HG02943 (cell line): ENCODE data around the gene KRT16.
"Not testable (repeated sequence)": the region's sequence is repeated elsewhere in the genome, so short reads cannot be mapped to it uniquely, and the experiment has no call there.

Source experiments
- ATAC-seq: cut with Tn5 transposase; IDR thresholded peaks from one replicate; pipeline ENCODE4 v1.9.1; 2021; ENCODE audit warnings: mild to moderate bottlenecking, low read depth, moderate library complexity; ENCODE audit not compliant: unreplicated experiment

KRT16 gene

GRCh38 chr17:41612376-41613160 is at the start of gene KRT16:
Gene KRT16, minus strand, starts transcription at chr17:41612767. Its CDS starts 79 bp downstream, at chr17:41612688.
- not testable (repeated sequence) for ATAC-seq

- no peak for ATAC-seq
Observed at GRCh38 chr17:41660221-41660711, 47.7 kb upstream of the KRT16 start.

GRCh38 chr17:41659427-41660212 is 47.1 kb upstream of the KRT16 start:
- ATAC-seq: no peak

GRCh38 chr17:41658846-41659245 is 46.3 kb upstream of the KRT16 start:
- no peak for ATAC-seq

GRCh38 chr17:41657936-41658335 is 45.4 kb upstream of the KRT16 start:
- ATAC-seq: no peak

GRCh38 chr17:41657176-41657754 is 44.7 kb upstream of the KRT16 start:
- ATAC-seq: no peak

- no peak for ATAC-seq
Observed at GRCh38 chr17:41656249-41657023, 43.9 kb upstream of the KRT16 start.

GRCh38 chr17:41655611-41656111 is 43.1 kb upstream of the KRT16 start:
- ATAC-seq: no peak

GRCh38 chr17:41654678-41655607 is 42.4 kb upstream of the KRT16 start:
- no peak for ATAC-seq

- ATAC-seq: no peak
Observed at GRCh38 chr17:41653892-41654677, 41.5 kb upstream of the KRT16 start.

- no peak for ATAC-seq
Observed at GRCh38 chr17:41653421-41653820, 40.9 kb upstream of the KRT16 start.

- no peak for ATAC-seq
Observed at GRCh38 chr17:41652461-41652970, 39.9 kb upstream of the KRT16 start.

- no peak for ATAC-seq
Observed at GRCh38 chr17:41651625-41652460, 39.3 kb upstream of the KRT16 start.

GRCh38 chr17:41650794-41651624 is 38.4 kb upstream of the KRT16 start:
- ATAC-seq: no peak

- no peak for ATAC-seq
Observed at GRCh38 chr17:41649923-41650519, 37.5 kb upstream of the KRT16 start.
